Transverse colon (tissue), 4 donors: ENCODE measurements around the gene ZNF391.

Experiments
- EP300 ChIP-seq: sonication (generic); formaldehyde crosslinking; IDR thresholded peaks from one replicate; pipeline ENCODE4 v1.6.1; 2017; ENCODE audit warnings: antibody characterized with exemption, low read depth
- POLR2A ChIP-seq: fragments of 450-650 bp; IDR thresholded peaks from one replicate; pipeline ENCODE4 v1.6.1; 2016; ENCODE audit warnings: antibody characterized with exemption, mild to moderate bottlenecking, moderate library complexity
- POLR2AphosphoS5 ChIP-seq, 3 donors: sonication (generic); formaldehyde crosslinking; IDR thresholded peaks; one replicate each; pipeline ENCODE4 v1.6.1; 2016; ENCODE audit warnings: antibody characterized with exemption in 3 of 3
- TF ChIP-seq, protein P1 (sequence below), 5 experiments: fragments of 200-600 bp in 3 of 5; fragments of 450-650 bp in 2 of 5; sonication (generic) in 3 of 5; IDR thresholded peaks; 1 replicate in 2 of 5; 2 replicates in 3 of 5; pipeline ENCODE4 v1.5.1; 2016 to 2017; ENCODE audit warnings: antibody characterized with exemption in 5 of 5, inconsistent platforms in 3 of 5, mild to moderate bottlenecking in 2 of 5, moderate library complexity in 1 of 5

- TF ChIP-seq, protein P1, sequence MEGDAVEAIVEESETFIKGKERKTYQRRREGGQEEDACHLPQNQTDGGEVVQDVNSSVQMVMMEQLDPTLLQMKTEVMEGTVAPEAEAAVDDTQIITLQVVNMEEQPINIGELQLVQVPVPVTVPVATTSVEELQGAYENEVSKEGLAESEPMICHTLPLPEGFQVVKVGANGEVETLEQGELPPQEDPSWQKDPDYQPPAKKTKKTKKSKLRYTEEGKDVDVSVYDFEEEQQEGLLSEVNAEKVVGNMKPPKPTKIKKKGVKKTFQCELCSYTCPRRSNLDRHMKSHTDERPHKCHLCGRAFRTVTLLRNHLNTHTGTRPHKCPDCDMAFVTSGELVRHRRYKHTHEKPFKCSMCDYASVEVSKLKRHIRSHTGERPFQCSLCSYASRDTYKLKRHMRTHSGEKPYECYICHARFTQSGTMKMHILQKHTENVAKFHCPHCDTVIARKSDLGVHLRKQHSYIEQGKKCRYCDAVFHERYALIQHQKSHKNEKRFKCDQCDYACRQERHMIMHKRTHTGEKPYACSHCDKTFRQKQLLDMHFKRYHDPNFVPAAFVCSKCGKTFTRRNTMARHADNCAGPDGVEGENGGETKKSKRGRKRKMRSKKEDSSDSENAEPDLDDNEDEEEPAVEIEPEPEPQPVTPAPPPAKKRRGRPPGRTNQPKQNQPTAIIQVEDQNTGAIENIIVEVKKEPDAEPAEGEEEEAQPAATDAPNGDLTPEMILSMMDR (IDR thresholded peaks at IDR 0.05) = no peak
- TF ChIP-seq POLR2A = no peak
- no peak for TF ChIP-seq POLR2AphosphoS5 (IDR thresholded peaks at IDR 0.05)
- no peak for TF ChIP-seq EP300
These were observed 27.3 kb downstream of the ZNF391 start for GRCh38 chr6:27415898-27416297.
